Left ventricle myocardium inferior (tissue), 1 donor: ENCODE results near the gene AKAP13. TPM values are rescaled to one million over a fixed set of nuclear protein-coding genes. Genes with fewer than 3 reads are reported as not detected.

Experiments used
- DNase-seq: peaks from one replicate; pipeline ENCODE4 v3.0.0-alpha.2; 2020
- H3K27ac ChIP-seq: fragments of 200-600 bp; replicated peaks from 2 replicates; pipeline ENCODE4 v1.8.0; 2021
- H3K27me3 ChIP-seq: fragments of 200-600 bp; 2 replicates; pipeline ENCODE4 v1.8.0; 2021; ENCODE audit warnings: low read depth
- H3K36me3 ChIP-seq: fragments of 200-600 bp; 2 replicates; pipeline ENCODE4 v1.8.0; 2021
- H3K4me1 ChIP-seq: fragments of 200-600 bp; 2 replicates; pipeline ENCODE4 v1.8.0; 2021
- H3K4me3 ChIP-seq: fragments of 200-600 bp; 2 replicates; pipeline ENCODE4 v1.8.0; 2021; ENCODE audit warnings: mild to moderate bottlenecking, moderate library complexity
- H3K9me3 ChIP-seq: fragments of 200-600 bp; replicated peaks from 2 replicates; pipeline ENCODE4 v1.8.0; 2021
- CTCF ChIP-seq: fragments of 200-600 bp; IDR thresholded peaks from 2 replicates; pipeline ENCODE4 v1.8.0; 2021; ENCODE audit warnings: antibody characterized with exemption, mild to moderate bottlenecking, borderline replicate concordance
- intact Hi-C: fragments of 100-400 bp; cut with micrococcal nuclease; formaldehyde crosslinking; loops from one replicate; pipeline ENCODE4 v1.11.0; 2022
- total RNA-seq: library from RNA; stranded (reverse); fragmentation: NEBNext Ultra II Directional; extraction: Animal tissue kit (Norgen Biotek cat#: 25700); gene quantifications from one replicate; pipeline ENCODE4 v1.2.1, GENCODE V29; 2021
- donor health status: DM: no; HTN: yes; CAD: no; lungs with severe emphysema.

Gene AKAP13
- total RNA-seq, 1 donor from 2014 or later = 331 TPM

GRCh38 chr15:85377986-85378385 is 2.4 kb upstream of the AKAP13 start:
- no peak overlapping the region for H3K4me3 ChIP-seq
- no peaks in the 10 kb centered on the region for H3K27me3 ChIP-seq
- intact Hi-C loops = no loop called here
- H3K4me1 ChIP-seq = peaks cover 40% of the 10 kb centered on the region
- DNase-seq = no peak
- no peak for TF ChIP-seq CTCF
- no peaks in the 10 kb centered on the region for H3K9me3 ChIP-seq
- no peaks in the 10 kb centered on the region for H3K36me3 ChIP-seq
- peak overlapping the region; percentile 24 for H3K27ac ChIP-seq

- Histone ChIP-seq H3K36me3 (no peaks in the 10 kb centered on the region), H3K27ac (peak overlapping the region; percentile 97), H3K9me3 (no peaks in the 10 kb centered on the region), H3K27me3 (no peaks in the 10 kb centered on the region), H3K4me3 (peak overlapping the region; percentile 93), H3K4me1 (peaks cover 53% of the 10 kb centered on the region)
- TF ChIP-seq CTCF = no peak
- DNase-seq = no peak
- intact Hi-C loops = no loop called here
Observed at GRCh38 chr15:85379403-85380131, 836 bp upstream of the AKAP13 start.

GRCh38 chr15:85380812-85381642 is 624 bp downstream of the AKAP13 start:
- intact Hi-C loops = no loop called here
- H3K27ac ChIP-seq = peak overlapping the region; percentile 97
- H3K4me3 ChIP-seq = peak overlapping the region; percentile 93
- DNase-seq = peak; percentile 59
- no peaks in the 10 kb centered on the region for H3K27me3 ChIP-seq
- no peaks in the 10 kb centered on the region for H3K9me3 ChIP-seq
- TF ChIP-seq CTCF = no peak
- H3K36me3 ChIP-seq = peaks cover 4% of the 10 kb centered on the region
- peaks cover 63% of the 10 kb centered on the region for H3K4me1 ChIP-seq

GRCh38 chr15:85381850-85382751 is 1.7 kb downstream of the AKAP13 start:
- TF ChIP-seq CTCF = no peak
- peak overlapping the region; percentile 97 for H3K27ac ChIP-seq
- peaks cover 7% of the 10 kb centered on the region for H3K36me3 ChIP-seq
- no peak for DNase-seq
- no peaks in the 10 kb centered on the region for H3K9me3 ChIP-seq
- H3K4me1 ChIP-seq = peaks cover 71% of the 10 kb centered on the region
- no peaks in the 10 kb centered on the region for H3K27me3 ChIP-seq
- intact Hi-C loops = no loop called here
- H3K4me3 ChIP-seq = peak overlapping the region; percentile 93

- Histone ChIP-seq H3K4me1 (peaks cover 80% of the 10 kb centered on the region), H3K4me3 (peak overlapping the region; percentile 93), H3K9me3 (no peaks in the 10 kb centered on the region), H3K27me3 (no peaks in the 10 kb centered on the region), H3K36me3 (peaks cover 7% of the 10 kb centered on the region), H3K27ac (peak overlapping the region; percentile 97)
- DNase-seq = no peak
- TF ChIP-seq CTCF = no peak
- intact Hi-C loops = no loop called here
Observed at GRCh38 chr15:85382942-85383341, 2.5 kb downstream of the AKAP13 start.
